NB4 (cell line): ENCODE results near the gene TEX13B.
A peak's percentile ranks its signal among the peaks of the same experiment; 100 is the strongest.

Experiments used
- DNase-seq: peaks from one replicate; pipeline ENCODE4 v3.0.0; 2010; ENCODE audit warnings: low read depth
- H3K4me3 ChIP-seq: one replicate; pipeline ENCODE4 v1.5.1; 2011; ENCODE audit warnings: mild to moderate bottlenecking, low read depth, low read length, moderate library complexity
- CTCF ChIP-seq: IDR thresholded peaks from one replicate; pipeline ENCODE4 v1.5.1; 2012; ENCODE audit warnings: low read depth, low read length
- MAX ChIP-seq: IDR thresholded peaks from 2 replicates; pipeline ENCODE4 v1.6.1; 2011; ENCODE audit warnings: low read depth, low read length
- MYC ChIP-seq: IDR thresholded peaks from 2 replicates; pipeline ENCODE4 v1.6.1; 2011; ENCODE audit warnings: low read depth, low read length
- POLR2A ChIP-seq: IDR thresholded peaks from 2 replicates; pipeline ENCODE4 v1.6.1; 2011; ENCODE audit warnings: mild to moderate bottlenecking; ENCODE audit not compliant: insufficient read length; ENCODE audit errors: extremely low read depth

Gene TEX13B

GRCh38 chrX:108022491-108023089, 40.4 kb upstream of the TEX13B start:
- TF ChIP-seq POLR2A (no peak), MAX (no peak), CTCF (no peak), MYC (no peak)
- DNase-seq: no peak

GRCh38 chrX:108020631-108021030, 38.5 kb upstream of the TEX13B start:
- peak; percentile 20 for DNase-seq
- H3K4me3 ChIP-seq: no peak overlapping the region

More at GRCh38 chrX:108022491-108023089, 40.4 kb upstream of the TEX13B start:
- H3K4me3 ChIP-seq: no peak overlapping the region

GRCh38 chrX:108019382-108019875, 37.3 kb upstream of the TEX13B start:
- no peak for TF ChIP-seq CTCF
- TF ChIP-seq MYC: no peak
- no peak for TF ChIP-seq MAX
- no peak for TF ChIP-seq POLR2A
- no peak overlapping the region for H3K4me3 ChIP-seq
- DNase-seq: no peak

More at GRCh38 chrX:108020631-108021030, 38.5 kb upstream of the TEX13B start:
- peak; percentile 41 for TF ChIP-seq CTCF
- no peak for TF ChIP-seq MAX
- no peak for TF ChIP-seq MYC

- no peak overlapping the region for H3K4me3 ChIP-seq
- no peak for TF ChIP-seq CTCF
- no peak for TF ChIP-seq MYC
- no peak for TF ChIP-seq POLR2A
- no peak for TF ChIP-seq MAX
- DNase-seq: no peak
Observed at GRCh38 chrX:108018656-108019381, 36.6 kb upstream of the TEX13B start.

GRCh38 chrX:108001218-108001814, 19.1 kb upstream of the TEX13B start:
- no peak overlapping the region for H3K4me3 ChIP-seq
- TF ChIP-seq POLR2A (no peak), CTCF (peak; percentile 57)
- DNase-seq: peak; percentile 59
